SU-DHL-6 (cell line): ENCODE measurements around the gene MIOX.

Experiments used
- H2AFZ ChIP-seq: fragments of 200-600 bp; sonication (generic); 2 replicates; pipeline ENCODE4 v1.6.1; 2014; ENCODE audit warnings: low read depth, mild to moderate bottlenecking, moderate library complexity, mixed read lengths, antibody characterized with exemption, low read length; ENCODE audit not compliant: severe bottlenecking
- H3F3A ChIP-seq: fragments of 200-600 bp; shearing (Covaris generic); 2 replicates; pipeline ENCODE4 v1.6.0; 2016; ENCODE audit warnings: antibody characterized with exemption, mild to moderate bottlenecking; ENCODE audit not compliant: insufficient read depth
- H3K27ac ChIP-seq: fragments of 200-600 bp; sonication (generic); 2 replicates; pipeline ENCODE4 v1.5.1; 2016; ENCODE audit warnings: low read depth, mild to moderate bottlenecking, low read length, moderate library complexity, mixed read lengths
- H3K27me3 ChIP-seq: fragments of 200-600 bp; sonication (generic), shearing (Covaris generic); 2 replicates; pipeline ENCODE4 v1.6.0; 2014; ENCODE audit warnings: mild to moderate bottlenecking, low read length
- H3K36me3 ChIP-seq: fragments of 200-600 bp; sonication (generic); 2 replicates; pipeline ENCODE4 v1.6.1; 2014; ENCODE audit warnings: mild to moderate bottlenecking, low read length, mixed read lengths
- H3K4me2 ChIP-seq: fragments of 300-600, 200-600 bp; shearing (Covaris generic), sonication (generic); 2 replicates; pipeline ENCODE4 v1.6.0; 2014; ENCODE audit warnings: low read length, low read depth, mild to moderate bottlenecking; ENCODE audit not compliant: poor library complexity, severe bottlenecking
- H3K4me3 ChIP-seq: fragments of 200-600 bp; sonication (generic); 2 replicates; pipeline ENCODE4 v1.5.1; 2014; ENCODE audit warnings: antibody characterized with exemption, low read length, mild to moderate bottlenecking, mixed read lengths; ENCODE audit not compliant: insufficient read depth, poor library complexity, severe bottlenecking
- H3K79me2 ChIP-seq: fragments of 200-600 bp; sonication (generic); 2 replicates; pipeline ENCODE4 v1.6.1; 2014; ENCODE audit warnings: mild to moderate bottlenecking, low read length, moderate library complexity; ENCODE audit not compliant: insufficient read depth
- H3K9ac ChIP-seq: fragments of 200-600 bp; sonication (generic); 2 replicates; pipeline ENCODE4 v1.7.0; 2014; ENCODE audit warnings: mild to moderate bottlenecking, low read length
- H3K9me2 ChIP-seq: fragments of 200-600 bp; sonication (generic); replicated peaks from 2 replicates; pipeline ENCODE4 v1.6.1; 2014; ENCODE audit warnings: low read length; ENCODE audit not compliant: insufficient read depth
- H3K9me3 ChIP-seq: fragments of 200-600 bp; sonication (generic); 2 replicates; pipeline ENCODE4 v1.6.1; 2014; ENCODE audit warnings: low read length, mixed read lengths; ENCODE audit not compliant: insufficient read depth
- H4K20me1 ChIP-seq: fragments of 200-600 bp; sonication (generic); 2 replicates; pipeline ENCODE4 v1.6.1; 2014; ENCODE audit warnings: low read depth, mild to moderate bottlenecking, antibody characterized with exemption, low read length, moderate library complexity, mixed read lengths
- EZH2phosphoT487 ChIP-seq: fragments of 200-600 bp; sonication (generic), shearing (Covaris generic); conservative IDR thresholded peaks from 2 replicates; pipeline ENCODE4 v1.6.1; 2018; ENCODE audit warnings: mild to moderate bottlenecking, antibody characterized with exemption, low read length, moderate library complexity, mixed read lengths
- TF ChIP-seq, protein P1 (sequence below): fragments of 200-600 bp; sonication (generic); IDR thresholded peaks from one replicate; pipeline ENCODE4 v1.5.1; 2017; ENCODE audit warnings: antibody characterized with exemption, mild to moderate bottlenecking, low read length, moderate library complexity; ENCODE audit not compliant: insufficient read depth, poor library complexity, severe bottlenecking

The MIOX gene

GRCh38 chr22:50481440-50482106 is 5.1 kb upstream of the MIOX start, which contains the start of gene ADM2:
Gene ADM2 (plus strand): TSS chr22:50481543. CDS start chr22:50481848, 305 bp downstream.
- TF ChIP-seq, protein P1, sequence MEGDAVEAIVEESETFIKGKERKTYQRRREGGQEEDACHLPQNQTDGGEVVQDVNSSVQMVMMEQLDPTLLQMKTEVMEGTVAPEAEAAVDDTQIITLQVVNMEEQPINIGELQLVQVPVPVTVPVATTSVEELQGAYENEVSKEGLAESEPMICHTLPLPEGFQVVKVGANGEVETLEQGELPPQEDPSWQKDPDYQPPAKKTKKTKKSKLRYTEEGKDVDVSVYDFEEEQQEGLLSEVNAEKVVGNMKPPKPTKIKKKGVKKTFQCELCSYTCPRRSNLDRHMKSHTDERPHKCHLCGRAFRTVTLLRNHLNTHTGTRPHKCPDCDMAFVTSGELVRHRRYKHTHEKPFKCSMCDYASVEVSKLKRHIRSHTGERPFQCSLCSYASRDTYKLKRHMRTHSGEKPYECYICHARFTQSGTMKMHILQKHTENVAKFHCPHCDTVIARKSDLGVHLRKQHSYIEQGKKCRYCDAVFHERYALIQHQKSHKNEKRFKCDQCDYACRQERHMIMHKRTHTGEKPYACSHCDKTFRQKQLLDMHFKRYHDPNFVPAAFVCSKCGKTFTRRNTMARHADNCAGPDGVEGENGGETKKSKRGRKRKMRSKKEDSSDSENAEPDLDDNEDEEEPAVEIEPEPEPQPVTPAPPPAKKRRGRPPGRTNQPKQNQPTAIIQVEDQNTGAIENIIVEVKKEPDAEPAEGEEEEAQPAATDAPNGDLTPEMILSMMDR, result no peak
- TF ChIP-seq EZH2phosphoT487, result no peak
- Histone ChIP-seq H3K9me3 (no peaks in the 10 kb centered on the region), H3K4me2 (peak within 1 kb of the TSS; percentile 56), H3K27ac (no peak within 1 kb of the TSS), H3K79me2 (no peaks in the 10 kb centered on the region), H3K4me3 (peak within 1 kb of the TSS; percentile 49), H3K9me2 (no peaks in the 10 kb centered on the region), H3K9ac (peak within 1 kb of the TSS; percentile 60), H2AFZ (no peak within 1 kb of the TSS), H4K20me1 (no peaks in the 10 kb centered on the region), H3K27me3 (no peaks in the 10 kb centered on the region), H3F3A (peaks cover 11% of the 10 kb centered on the region; the same call in 1 of the 2 replicates), H3K36me3 (no peaks in the 10 kb centered on the region)

DNA sequence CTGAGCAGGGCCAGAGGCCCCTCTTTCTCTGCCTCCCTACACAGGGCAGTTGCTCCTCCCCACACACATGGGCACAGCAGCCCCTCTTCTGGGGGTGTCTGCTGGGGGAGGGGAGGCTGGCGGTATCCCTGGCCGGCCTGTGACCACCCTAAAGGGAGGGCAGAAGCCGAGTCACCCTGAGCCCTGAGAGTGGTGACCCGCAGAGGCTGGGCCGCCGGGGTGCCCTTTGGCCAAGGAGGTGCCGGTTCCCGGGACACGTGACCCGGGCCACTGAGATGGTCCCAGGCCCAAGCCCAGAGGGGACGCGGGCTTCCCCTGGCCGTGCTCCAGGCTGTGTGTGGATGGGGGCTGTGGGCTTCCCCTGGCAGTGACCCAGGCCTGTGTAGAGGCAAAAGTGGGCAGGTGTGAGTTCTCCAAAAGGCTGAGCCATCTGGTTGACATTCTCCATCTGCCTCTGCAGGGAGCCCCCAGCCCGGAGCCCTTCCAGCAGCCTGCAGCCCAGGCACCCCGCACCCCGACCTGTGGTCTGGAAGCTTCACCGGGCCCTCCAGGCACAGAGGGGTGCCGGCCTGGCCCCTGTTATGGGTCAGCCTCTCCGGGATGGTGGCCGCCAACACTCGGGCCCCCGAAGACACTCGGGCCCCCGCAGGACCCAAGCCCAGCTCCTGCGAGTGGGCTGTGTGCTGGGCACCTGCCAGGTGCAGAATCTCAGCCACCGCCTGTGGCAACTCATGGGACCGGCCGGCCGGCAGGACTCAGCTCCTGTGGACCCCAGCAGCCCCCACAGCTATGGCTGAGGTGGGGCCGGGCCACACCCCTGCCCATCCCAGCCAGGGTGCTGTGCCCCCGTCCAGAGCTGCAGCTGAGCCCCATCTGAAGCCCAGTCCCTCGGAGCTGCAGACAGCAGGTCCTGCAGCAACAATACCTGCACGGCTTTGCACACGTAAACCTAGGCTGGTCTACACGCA is 4.3 kb upstream of the MIOX start:
- no peaks in the 10 kb centered on the region for H3K36me3 ChIP-seq
- no peaks in the 10 kb centered on the region for H3K27me3 ChIP-seq
- H3K27ac ChIP-seq, result no peak overlapping the region
- H4K20me1 ChIP-seq, result no peaks in the 10 kb centered on the region
- H3F3A ChIP-seq, result peaks cover 11% of the 10 kb centered on the region; the same call in 1 of the 2 replicates
- peak overlapping the region; percentile 56 for H3K4me2 ChIP-seq
- TF ChIP-seq, protein P1, result no peak
- no peak for TF ChIP-seq EZH2phosphoT487
- peak overlapping the region; percentile 49 for H3K4me3 ChIP-seq
- no peaks in the 10 kb centered on the region for H3K9me2 ChIP-seq
- H3K9me3 ChIP-seq, result no peaks in the 10 kb centered on the region
- H2AFZ ChIP-seq, result no peak overlapping the region
- H3K9ac ChIP-seq, result peak overlapping the region; percentile 60
- H3K79me2 ChIP-seq, result no peaks in the 10 kb centered on the region

DNA sequence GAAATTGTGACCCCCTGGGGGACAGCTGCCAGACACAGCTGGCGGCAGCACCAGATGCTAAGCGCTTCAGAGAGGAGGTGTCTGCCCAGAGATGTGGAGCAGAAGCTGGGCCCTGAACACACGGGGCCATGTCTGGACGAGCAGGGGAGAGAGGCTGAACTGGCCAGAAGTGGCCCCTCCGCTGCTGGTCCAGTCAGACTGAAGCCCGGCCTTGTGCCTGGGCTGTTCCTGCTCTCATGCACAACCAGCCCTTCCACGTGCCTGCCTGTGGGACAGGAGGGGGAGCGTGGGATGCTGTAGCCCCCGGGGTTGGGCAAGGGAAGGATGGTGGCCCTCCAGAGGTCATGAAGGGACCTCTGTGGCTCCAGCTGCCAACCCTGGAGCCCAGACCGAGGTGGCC is 3.6 kb upstream of the MIOX start:
- no peak overlapping the region for H3K4me2 ChIP-seq
- H4K20me1 ChIP-seq, result no peaks in the 10 kb centered on the region
- H3K27me3 ChIP-seq, result no peaks in the 10 kb centered on the region
- TF ChIP-seq EZH2phosphoT487, result no peak
- TF ChIP-seq, protein P1, result no peak
- H3K4me3 ChIP-seq, result no peak overlapping the region
- no peaks in the 10 kb centered on the region for H3K9me2 ChIP-seq
- no peak overlapping the region for H3K9ac ChIP-seq
- no peaks in the 10 kb centered on the region for H3K36me3 ChIP-seq
- H3K9me3 ChIP-seq, result no peaks in the 10 kb centered on the region
- H3K27ac ChIP-seq, result no peak overlapping the region
- H3K79me2 ChIP-seq, result no peaks in the 10 kb centered on the region
- H3F3A ChIP-seq, result peaks cover 11% of the 10 kb centered on the region; the same call in 1 of the 2 replicates
- H2AFZ ChIP-seq, result no peak overlapping the region
